HepG2 (cell line): Measurements from ENCODE around the gene CD81. TPM values are rescaled to one million over a fixed set of nuclear protein-coding genes. Genes with fewer than 3 reads are reported as not detected.

Source experiments
- BCL3 ChIP-seq: sonication (generic); formaldehyde crosslinking; IDR thresholded peaks from 2 replicates; pipeline ENCODE4 v1.5.1; 2020; ENCODE audit warnings: mild to moderate bottlenecking, missing genetic modification reagents, moderate library complexity
- GABPA ChIP-seq, 2 experiments: IDR thresholded peaks; 2 replicates each; pipeline ENCODE4 v1.6.1; 2011 to 2016; ENCODE audit warnings: low read depth in 2 of 2, low read length in 1 of 2, missing biosample characterization in 1 of 2, missing genetic modification characterization in 1 of 2
- HOXA5 ChIP-seq: sonication (generic); formaldehyde crosslinking; IDR thresholded peaks from 2 replicates; pipeline ENCODE4 v1.4.0; 2020; ENCODE audit warnings: missing genetic modification reagents
- KDM2A ChIP-seq: sonication (generic); formaldehyde crosslinking; IDR thresholded peaks from 2 replicates; pipeline ENCODE4 v1.4.0; 2020; ENCODE audit warnings: low read depth, missing genetic modification reagents, borderline replicate concordance
- NFYC ChIP-seq: IDR thresholded peaks from 2 replicates; pipeline ENCODE4 v1.6.1; 2016; ENCODE audit warnings: missing genetic modification reagents, missing compliant biosample characterization
- SALL1 ChIP-seq: sonication (generic); formaldehyde crosslinking; IDR thresholded peaks from 2 replicates; pipeline ENCODE4 v1.8.0; 2022; ENCODE audit warnings: mild to moderate bottlenecking, missing genetic modification reagents
- SKIL ChIP-seq: sonication (generic); formaldehyde crosslinking; IDR thresholded peaks from 2 replicates; pipeline ENCODE4 v1.8.0; 2022; ENCODE audit warnings: missing genetic modification reagents, mild to moderate bottlenecking, moderate library complexity, borderline replicate concordance
- SMC3 ChIP-seq: IDR thresholded peaks from 2 replicates; pipeline ENCODE4 v1.6.1; 2011; ENCODE audit warnings: low read length, improper control_type of control experiment
- SOX5 ChIP-seq: IDR thresholded peaks from 2 replicates; pipeline ENCODE4 v1.6.1; 2016; ENCODE audit warnings: borderline replicate concordance
- TRAFD1 ChIP-seq: sonication (generic); formaldehyde crosslinking; IDR thresholded peaks from 2 replicates; pipeline ENCODE4 v1.5.1; 2020; ENCODE audit warnings: missing genetic modification reagents, mild to moderate bottlenecking, borderline replicate concordance
- XRCC5 ChIP-seq: fragments of 200-400 bp; formaldehyde crosslinking; optimal IDR thresholded peaks from 2 replicates; pipeline ENCODE3; 2017; ENCODE audit warnings: mild to moderate bottlenecking, low read length
- ZFP62 ChIP-seq: sonication (generic); formaldehyde crosslinking; IDR thresholded peaks from 2 replicates; pipeline ENCODE4 v1.4.0; 2020; ENCODE audit warnings: missing genetic modification reagents
- ZFX ChIP-seq: sonication (generic); formaldehyde crosslinking; IDR thresholded peaks from 2 replicates; pipeline ENCODE4 v1.4.0; 2020; ENCODE audit warnings: mild to moderate bottlenecking, low read depth, missing genetic modification reagents, moderate library complexity
- ZFY ChIP-seq: sonication (generic); formaldehyde crosslinking; IDR thresholded peaks from 2 replicates; pipeline ENCODE4 v1.4.0; 2020; ENCODE audit warnings: missing genetic modification reagents
- ZNF232 ChIP-seq: sonication (generic); formaldehyde crosslinking; IDR thresholded peaks from 2 replicates; pipeline ENCODE4 v1.4.0; 2020; ENCODE audit warnings: missing genetic modification reagents, borderline replicate concordance
- ZNF329 ChIP-seq: sonication (generic); formaldehyde crosslinking; IDR thresholded peaks from 2 replicates; pipeline ENCODE4 v1.9.0; 2021; ENCODE audit warnings: low read depth, mild to moderate bottlenecking, missing genetic modification reagents
- ZNF367 ChIP-seq: sonication (generic); formaldehyde crosslinking; IDR thresholded peaks from 2 replicates; pipeline ENCODE4 v1.4.0; 2020; ENCODE audit warnings: missing genetic modification reagents, borderline replicate concordance
- ZNF382 ChIP-seq: sonication (generic); formaldehyde crosslinking; IDR thresholded peaks from 2 replicates; pipeline ENCODE4 v1.5.0; 2020; ENCODE audit warnings: missing genetic modification reagents, mild to moderate bottlenecking, borderline replicate concordance
- ZNF724P ChIP-seq: sonication (generic); formaldehyde crosslinking; IDR thresholded peaks from 2 replicates; pipeline ENCODE4 v1.8.0; 2022; ENCODE audit warnings: missing genetic modification reagents, borderline replicate concordance
- ZNF800 ChIP-seq: sonication (generic); formaldehyde crosslinking; IDR thresholded peaks from 2 replicates; pipeline ENCODE4 v1.4.0; 2020; ENCODE audit warnings: missing genetic modification reagents
- ZNF891 ChIP-seq: sonication (generic); formaldehyde crosslinking; IDR thresholded peaks from 2 replicates; pipeline ENCODE4 v1.5.0; 2020; ENCODE audit warnings: mild to moderate bottlenecking, missing genetic modification reagents
- ZSCAN25 ChIP-seq: sonication (generic); formaldehyde crosslinking; IDR thresholded peaks from 2 replicates; pipeline ENCODE4 v1.8.0; 2022; ENCODE audit warnings: mild to moderate bottlenecking, missing genetic modification reagents
- polyA plus RNA-seq, 8 experiments: library from polyadenylated mRNA; depleted of rRNA in 3 of 8; stranded (reverse) in 7 of 8; unstranded in 1 of 8; fragments of >200 nt; fragmentation: Illumina TruSeq in 4 of 8; extraction: Trizol in 4 of 8; gene quantifications; 2 replicates each; pipeline versions ENCODE4 v1.2.1 to v1.2.3, GENCODE V29; 2011 to 2016; ENCODE audit warnings: low read depth in 4 of 8, missing spikeins in 1 of 8, mixed read lengths in 1 of 8; ENCODE audit not compliant: insufficient read depth in 1 of 8
- total RNA-seq, 5 experiments: library from RNA; depleted of rRNA; stranded (reverse); fragments of >200 nt; fragmentation: Illumina TruSeq; extraction: Trizol; gene quantifications; 2 replicates each; pipeline ENCODE4 v1.2.3, GENCODE V29; 2016; ENCODE audit warnings: low read depth in 1 of 5

Gene CD81
- total and polyA plus RNA-seq, 2 of the 13 experiments (the other 11 are each of a cell fraction or from before 2014, with no cell fraction given): not detected

- TF ChIP-seq ZNF800: 0 out of 2 replicates have a peak, but pooled peaks have one; percentile 53
- TF ChIP-seq XRCC5: no peak
- TF ChIP-seq SALL1: peak; percentile 39; the same call in 1 of the 2 replicates
- TF ChIP-seq ZFX (CRISPR knock-in tag): peak; percentile 85
- TF ChIP-seq KDM2A (CRISPR knock-in tag): peak; percentile 69
- no peak for TF ChIP-seq SKIL (CRISPR knock-in tag)
- no peak for TF ChIP-seq NFYC
- TF ChIP-seq TRAFD1 (CRISPR knock-in tag): no peak
- TF ChIP-seq SOX5 (CRISPR knock-in tag): 0 out of 2 replicates have a peak, but pooled peaks have one; percentile 16
- 0 out of 2 replicates have a peak, but pooled peaks have one; percentile 35 for TF ChIP-seq ZNF724P
- no peak for TF ChIP-seq ZNF329 (CRISPR knock-in tag)
- TF ChIP-seq ZNF382 (CRISPR knock-in tag): no peak
- TF ChIP-seq ZFP62: 0 out of 2 replicates have a peak, but pooled peaks have one; percentile 23
- TF ChIP-seq ZNF232 (CRISPR knock-in tag): 0 out of 2 replicates have a peak, but pooled peaks have one; percentile 69
- 0 out of 2 replicates have a peak, but pooled peaks have one; percentile 35 for TF ChIP-seq HOXA5 (CRISPR knock-in tag)
- 0 out of 2 replicates have a peak, but pooled peaks have one; percentile 14 for TF ChIP-seq BCL3 (CRISPR knock-in tag)
- no peak for TF ChIP-seq GABPA (IDR thresholded peaks at IDR 0.05; ENCODE audit: low read depth, low read length)
- peak; percentile 72 for TF ChIP-seq GABPA (CRISPR knock-in tag; IDR thresholded peaks at IDR 0.05; ENCODE audit: low read depth)
- TF ChIP-seq SMC3: peak; percentile 62; the same call in 1 of the 2 replicates
- TF ChIP-seq ZFY (CRISPR knock-in tag): peak; percentile 79
- TF ChIP-seq ZSCAN25 (CRISPR knock-in tag): peak; percentile 67; the same call in 1 of the 2 replicates
- TF ChIP-seq ZNF367 (CRISPR knock-in tag): peak; percentile 53; the same call in 1 of the 2 replicates
- peak; percentile 21; the same call in 1 of the 2 replicates for TF ChIP-seq ZNF891
Measured at GRCh38 chr11:2420502-2421225, 43.6 kb downstream of the CD81 start (continued).
